GM18951 (cell line): Measurements from ENCODE around the gene CENPO.
"Not testable (repeated sequence)": the region's sequence is repeated elsewhere in the genome, so short reads cannot be mapped to it uniquely, and the experiment has no call there.

ENCODE experiments used
- POLR2A ChIP-seq: IDR thresholded peaks from 4 replicates; pipeline ENCODE4 v1.6.1; 2011; ENCODE audit warnings: mild to moderate bottlenecking; ENCODE audit not compliant: insufficient read length, insufficient read depth; ENCODE audit errors: extremely low read depth
- in situ Hi-C: fragments of 300-500 bp; cut with MboI; formaldehyde crosslinking; loops from one replicate; pipeline ENCODE4 v1.12.0; 2022; ENCODE audit warnings: low sequenced_read_pairs, mixed read lengths, inconsistent platforms; ENCODE audit not compliant: unreplicated experiment

CENPO gene

DNA sequence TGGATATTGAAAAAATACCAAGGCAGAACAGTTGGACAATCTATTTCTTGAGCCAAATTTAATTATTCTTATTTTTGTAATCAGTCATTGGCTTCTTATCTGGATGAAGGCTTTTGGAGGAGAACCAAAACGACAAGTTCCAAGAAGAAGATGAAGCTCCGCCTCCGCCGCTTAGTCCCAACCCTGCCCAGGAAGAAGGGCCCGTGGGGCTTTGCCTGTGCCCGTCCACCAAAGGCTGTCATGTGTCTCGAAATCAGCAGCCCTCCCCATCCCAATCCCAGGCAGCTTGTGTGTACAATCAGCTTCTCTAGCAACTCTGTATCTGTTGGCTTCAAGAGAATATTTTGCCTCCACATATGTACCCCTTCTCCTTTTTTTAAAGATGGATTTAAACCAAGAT lies 24.6 kb upstream of the CENPO start:
- in situ Hi-C loops, result no loop called here
- no peak for TF ChIP-seq POLR2A

DNA sequence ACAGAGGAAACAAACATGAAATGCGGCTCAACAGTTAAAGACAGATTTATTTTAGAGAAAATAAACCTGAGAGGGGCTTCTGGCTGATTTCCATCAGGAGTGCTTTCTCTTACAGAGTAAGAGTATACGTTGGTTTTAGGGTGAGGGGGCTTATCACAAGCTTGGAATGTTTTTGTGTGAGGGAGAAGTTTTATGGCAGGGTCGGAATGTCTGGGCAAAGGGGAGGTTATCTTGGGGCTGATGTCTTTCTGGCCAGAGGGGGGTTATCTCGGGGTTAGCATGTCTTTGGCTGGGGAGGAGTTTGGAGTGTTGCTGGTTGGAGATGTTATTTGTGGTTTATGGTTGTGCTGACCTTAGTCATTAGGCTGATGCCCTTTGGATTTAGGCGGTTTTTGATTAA lies 22.2 kb upstream of the CENPO start:
- no peak for TF ChIP-seq POLR2A
- in situ Hi-C loops, result no loop called here

DNA sequence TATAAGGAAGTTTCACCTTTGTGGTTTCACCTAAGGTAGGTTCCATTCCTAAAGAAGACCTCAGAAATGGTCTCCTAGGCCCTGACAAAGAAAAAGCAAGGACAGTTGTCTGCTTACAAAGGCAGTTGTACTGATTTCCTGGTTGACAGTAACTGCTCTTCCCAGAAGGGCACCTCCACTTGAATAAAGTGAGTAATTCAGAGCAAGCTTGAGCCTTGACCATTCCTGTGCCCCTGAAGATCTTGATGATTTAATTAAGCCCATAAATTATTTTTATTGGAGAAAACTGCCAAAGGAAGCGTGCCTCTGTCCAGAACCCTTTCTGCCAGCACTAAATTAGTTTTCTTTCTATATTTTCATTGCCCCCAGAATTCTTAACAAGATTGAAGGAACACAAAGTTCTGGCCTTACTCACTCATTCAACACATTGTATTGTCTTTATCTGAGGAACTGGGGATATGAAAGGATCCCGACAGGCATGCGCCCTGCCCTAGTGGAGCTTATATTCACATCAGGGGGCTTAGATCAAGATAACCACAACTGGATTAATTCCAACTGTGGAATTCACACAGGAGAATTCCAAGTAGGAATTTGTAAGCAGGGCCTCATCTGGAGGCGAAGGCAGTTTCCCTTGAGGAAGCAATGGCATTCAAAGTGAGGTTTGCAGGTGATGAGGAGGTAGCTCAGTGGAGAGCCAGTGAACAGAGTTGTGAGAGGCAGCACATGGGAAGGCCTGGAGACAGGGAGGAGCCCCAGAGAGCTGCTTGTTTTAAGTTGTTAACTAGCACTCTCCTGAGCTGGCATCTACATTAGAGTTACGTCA lies 21.2 kb upstream of the CENPO start:
- TF ChIP-seq POLR2A, result no peak
- in situ Hi-C loops, result no loop called here

DNA sequence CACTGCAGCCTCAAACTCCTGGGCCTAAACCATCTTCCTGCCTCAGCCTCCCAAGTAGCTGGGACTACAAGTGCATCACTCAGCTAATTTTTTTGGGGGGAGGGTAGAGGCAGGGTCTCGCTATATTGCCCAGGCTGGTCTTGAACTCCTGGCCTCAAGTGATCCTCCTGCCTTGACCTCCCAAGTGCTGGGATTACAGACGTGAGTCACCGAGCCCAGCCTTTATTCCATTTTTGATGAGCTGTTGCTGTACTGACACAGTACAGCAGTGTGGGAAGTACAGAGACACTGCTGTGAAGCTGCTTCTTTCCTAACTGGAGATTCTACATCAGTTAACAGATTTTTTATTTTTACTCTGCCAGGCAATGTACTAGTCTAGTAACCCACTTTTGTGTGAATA lies 18.9 kb upstream of the CENPO start:
- in situ Hi-C loops, result no loop called here

DNA sequence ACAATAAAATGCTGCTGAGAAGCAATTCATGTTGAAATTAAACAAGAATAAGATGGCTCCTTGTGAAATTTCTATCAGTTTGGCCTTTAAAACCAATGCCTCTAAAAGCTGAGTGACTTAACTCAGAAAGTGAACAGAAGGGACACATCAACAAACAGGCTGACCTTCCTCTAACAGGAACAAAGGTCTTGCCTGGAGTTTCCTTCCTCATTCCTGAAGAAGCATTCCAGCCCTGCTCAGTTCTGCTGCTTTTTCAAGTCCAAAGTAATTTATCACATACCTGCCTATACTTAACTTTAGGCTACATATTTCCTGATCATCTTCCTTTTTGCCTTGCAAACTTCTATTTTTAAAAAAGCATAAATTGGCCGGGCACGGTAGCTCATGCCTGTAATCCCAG lies 14.1 kb upstream of the CENPO start:
- TF ChIP-seq POLR2A, result no peak
- in situ Hi-C loops, result no loop called here

More for the DNA sequence above, 18.9 kb upstream of the CENPO start:
- no peak for TF ChIP-seq POLR2A

DNA sequence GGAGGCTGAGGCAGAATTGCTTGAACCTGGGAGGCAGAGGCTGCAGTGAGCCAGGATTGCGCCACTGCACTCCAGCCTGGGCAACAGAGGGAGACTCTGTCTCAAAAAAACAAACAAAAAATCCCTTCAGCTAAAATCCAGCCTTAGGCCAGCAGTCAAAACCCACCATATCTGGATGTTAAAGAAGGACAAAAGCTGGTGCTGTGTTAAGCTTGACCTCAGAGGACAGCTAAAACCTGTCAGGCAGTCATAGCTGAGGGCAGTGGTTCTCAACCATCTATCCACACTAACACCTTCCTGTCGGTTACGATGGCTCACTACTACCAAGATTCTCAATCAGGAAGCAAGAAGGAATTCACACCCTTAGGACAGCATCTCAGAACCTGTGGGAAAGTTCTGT lies 9.6 kb upstream of the CENPO start:
- TF ChIP-seq POLR2A, result no peak
- in situ Hi-C loops, result no loop called here

DNA sequence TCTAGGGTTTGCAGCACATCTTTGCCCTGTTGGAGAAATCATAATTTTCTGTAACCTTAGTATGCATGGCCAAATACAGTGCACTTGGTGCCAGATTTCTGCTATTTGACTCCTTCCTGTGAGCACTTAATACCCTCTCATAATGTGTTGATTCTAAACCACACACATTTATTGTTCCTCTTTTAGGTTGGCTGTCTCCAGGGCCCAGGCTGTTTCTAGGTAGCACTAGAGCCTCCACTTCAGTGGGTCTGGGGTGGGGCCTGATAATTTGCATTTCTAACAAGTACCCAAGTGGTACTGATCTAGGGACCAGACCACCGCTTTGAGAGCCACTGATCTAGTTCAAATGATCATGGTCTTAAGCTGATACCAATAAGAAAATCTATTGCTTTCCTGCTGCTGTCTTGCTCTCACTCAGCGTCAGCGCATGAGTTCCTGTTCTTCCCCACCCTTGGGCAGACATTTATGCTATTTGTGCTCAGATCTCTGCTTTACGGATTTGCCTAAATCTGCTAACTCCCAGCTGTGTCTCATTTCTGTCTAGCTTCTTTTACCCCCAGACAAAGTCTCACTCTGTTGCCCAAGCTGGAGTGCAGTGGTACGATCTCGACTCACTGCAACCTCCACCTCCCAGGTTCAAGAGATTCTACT lies 7.4 kb upstream of the CENPO start:
- in situ Hi-C loops, result no loop called here
- no peak for TF ChIP-seq POLR2A

DNA sequence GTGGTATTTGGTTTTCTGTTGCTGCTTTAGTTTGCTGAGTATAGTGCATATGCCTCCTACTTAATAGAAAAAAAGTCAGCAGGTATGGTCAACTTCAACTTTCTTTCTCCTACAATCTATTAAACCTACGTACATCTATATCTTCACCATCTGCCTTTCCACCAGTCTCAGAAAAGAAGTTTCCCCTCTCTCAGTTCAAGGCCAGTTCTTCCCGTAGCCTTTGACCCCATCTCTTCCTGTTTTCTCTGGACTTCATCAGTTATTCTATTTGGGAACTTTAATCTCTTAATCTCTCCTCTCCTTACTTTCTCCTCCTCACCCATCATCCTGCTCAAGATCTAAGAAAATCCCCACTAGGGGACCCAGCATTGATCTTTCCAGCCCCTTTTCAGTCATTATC lies 5.7 kb upstream of the CENPO start:
- in situ Hi-C loops, result no loop called here
- TF ChIP-seq POLR2A, result no peak

DNA sequence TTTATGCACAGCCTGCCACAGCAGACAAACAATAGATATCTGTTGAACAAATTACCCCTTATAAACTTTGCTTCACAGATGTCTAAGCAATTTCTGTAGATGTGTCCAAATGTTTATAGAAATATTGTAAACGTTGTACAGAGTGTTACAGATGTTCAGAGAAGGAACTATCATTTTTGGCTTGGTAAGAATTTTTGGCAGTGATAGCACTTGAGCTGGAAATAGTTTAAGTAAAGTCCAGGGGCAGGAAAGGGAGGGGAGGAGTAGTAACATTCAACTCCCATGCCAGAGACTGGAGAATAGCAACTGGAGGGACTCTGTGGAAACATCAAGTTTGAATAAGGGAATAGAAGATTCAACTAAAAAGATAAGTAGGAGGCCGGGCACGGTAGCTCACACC lies 4.4 kb upstream of the CENPO start:
- in situ Hi-C loops, result no loop called here
- TF ChIP-seq POLR2A, result no peak

DNA sequence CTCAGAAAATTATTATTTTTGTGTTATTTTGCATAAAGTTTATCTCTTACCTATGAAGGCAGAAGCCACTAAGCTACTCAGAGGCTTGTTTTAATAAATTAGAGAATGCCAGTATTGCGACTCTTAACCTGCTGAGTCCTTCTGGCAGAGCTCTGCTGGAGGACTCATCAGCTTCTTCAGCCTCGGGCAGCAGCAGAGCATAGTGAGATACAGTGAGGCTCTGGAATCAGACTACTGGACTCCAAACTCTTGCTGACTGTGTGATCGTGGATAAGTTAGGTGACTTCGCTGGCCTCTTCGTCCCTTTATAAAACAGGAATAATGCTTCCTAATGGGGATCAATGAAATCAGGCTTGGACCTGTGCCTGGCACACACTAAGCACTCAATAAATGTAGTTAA lies 1.8 kb upstream of the CENPO start:
- no peak for TF ChIP-seq POLR2A
- in situ Hi-C loops, result no loop called here

DNA sequence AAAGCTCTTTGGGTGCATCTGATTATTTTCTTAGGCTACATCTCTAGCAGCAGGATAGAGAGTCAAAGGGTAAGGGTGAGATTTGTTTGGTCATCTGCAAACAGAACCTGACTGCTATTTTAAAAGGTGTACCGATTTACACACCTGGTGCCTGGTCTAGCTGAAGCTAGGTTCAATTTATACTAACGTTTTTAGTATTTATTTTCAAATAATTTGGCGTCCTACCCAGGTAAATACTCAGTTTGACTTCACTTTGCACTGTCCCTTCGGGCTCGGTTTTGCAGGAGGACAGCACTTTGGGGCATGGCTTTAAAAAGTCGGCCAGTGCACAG lies 717 bp upstream of the CENPO start:
- TF ChIP-seq POLR2A, result no peak
- in situ Hi-C loops, result no loop called here

DNA sequence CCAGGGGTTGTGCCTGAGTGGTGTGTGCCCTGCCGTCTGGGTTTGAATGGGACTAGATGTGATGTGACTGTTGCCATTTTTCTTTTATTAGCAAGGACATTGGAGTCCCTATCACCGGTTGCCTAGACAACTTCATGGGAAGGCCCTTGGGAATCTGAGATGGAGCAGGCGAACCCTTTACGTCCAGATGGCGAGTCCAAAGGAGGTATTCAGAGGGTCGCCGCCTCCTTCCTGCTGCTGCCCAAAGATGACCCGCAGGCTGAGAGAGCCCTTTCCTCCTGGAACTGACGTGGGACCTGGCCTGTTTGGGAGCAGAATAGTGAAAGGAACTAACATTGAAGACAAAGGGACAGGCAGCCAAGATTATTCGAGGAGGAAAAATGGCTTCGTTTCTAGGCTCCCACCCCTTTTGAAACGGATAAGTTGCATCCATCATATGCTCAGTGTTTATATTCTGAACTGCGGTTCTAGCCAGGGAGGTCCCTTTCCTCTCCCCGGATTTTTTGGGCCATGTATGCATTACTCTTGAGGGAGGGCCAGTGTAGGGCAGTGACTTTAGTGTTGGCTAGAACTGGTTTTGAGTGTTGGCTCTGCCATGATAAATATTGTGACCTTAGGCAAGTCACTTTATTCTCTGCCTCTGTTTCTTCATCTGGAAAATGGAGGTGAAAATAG lies 673 bp downstream of the CENPO start:
- no peak for TF ChIP-seq POLR2A
- in situ Hi-C loops, result no loop called here

DNA sequence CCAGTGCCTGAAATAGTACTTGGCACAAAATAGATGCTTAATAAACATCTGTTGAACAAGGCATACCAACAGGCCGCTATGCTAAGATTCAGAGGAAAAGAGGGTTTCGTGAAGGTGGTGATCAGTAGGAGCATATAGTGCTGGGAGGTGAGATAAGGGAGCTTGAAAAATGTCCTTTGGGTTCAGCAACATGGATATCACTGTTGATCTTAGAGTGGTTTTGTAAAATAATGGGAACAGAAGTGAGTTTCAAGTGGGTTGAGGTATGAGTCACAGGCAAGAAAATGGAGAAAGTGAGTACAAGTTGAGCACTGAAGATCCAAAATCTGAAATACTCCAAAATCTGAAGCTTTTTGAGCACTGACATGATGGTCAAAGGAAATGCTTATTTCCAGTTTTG lies 4.4 kb downstream of the CENPO start:
- no peak for TF ChIP-seq POLR2A
- in situ Hi-C loops, result no loop called here

DNA sequence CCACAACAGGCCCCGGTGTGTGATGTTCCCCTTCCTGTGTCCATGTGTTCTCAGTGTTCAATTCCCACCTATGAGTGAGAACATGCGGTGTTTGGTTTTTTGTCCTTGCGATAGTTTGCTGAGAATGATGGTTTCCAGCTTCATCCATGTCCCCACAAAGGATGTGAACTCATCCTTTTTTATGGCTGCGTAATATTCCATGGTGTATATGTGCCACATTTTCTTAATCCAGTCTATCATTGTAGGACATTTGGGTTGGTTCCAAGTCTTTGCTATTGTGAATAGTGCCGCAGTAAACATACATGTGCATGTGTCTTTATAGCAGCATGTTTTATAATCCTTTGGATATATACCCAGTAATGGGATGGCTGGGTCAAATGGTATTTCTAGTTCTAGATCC lies 7.3 kb downstream of the CENPO start:
- in situ Hi-C loops, result not testable (repeated sequence)

DNA sequence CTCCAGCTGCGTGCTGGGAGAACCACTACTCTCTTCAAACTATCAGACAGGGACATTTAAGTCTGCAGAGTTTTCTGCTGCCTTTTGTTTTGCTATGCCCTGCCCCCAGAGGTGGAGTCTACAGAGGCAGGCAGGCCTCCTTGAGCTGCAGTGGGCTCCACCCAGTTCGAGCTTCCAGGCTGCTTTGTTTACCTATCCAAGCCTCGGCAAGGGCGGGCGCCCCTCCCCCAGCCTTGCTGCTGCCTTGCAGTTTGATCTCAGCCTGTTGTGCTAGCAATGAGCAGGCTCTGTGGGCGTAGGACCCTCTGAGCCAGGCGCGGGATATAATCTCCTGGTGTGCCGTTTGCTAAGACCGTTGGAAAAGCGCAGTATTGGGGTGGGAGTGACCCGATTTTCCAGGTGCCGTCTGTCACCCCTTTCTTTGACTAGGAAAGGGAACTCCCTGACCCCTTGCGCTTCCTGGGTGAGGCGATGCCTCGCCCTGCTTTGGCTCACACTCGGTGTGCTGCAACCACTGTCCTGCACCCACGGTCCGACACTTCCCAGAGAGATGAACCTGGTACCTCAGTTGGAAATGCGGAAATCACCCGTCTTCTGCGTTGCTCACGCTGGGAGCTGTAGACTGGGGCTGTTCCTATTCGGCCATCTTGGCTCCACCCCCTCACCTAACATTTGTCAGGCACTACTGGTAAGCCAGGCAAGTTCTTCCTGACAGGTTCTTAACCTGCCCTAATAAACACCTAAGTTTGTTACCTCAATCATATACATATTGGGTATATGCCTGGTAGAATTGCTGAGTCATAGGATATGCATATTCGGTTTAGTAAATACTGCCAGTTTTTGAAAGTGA lies 12.8 kb downstream of the CENPO start:
- in situ Hi-C loops, result not testable (repeated sequence)
